VCaP (cell line): ENCODE measurements around the gene HIVEP2.

Source experiments
- H3K27ac ChIP-seq: fragments of 450-650 bp; 2 replicates; pipeline ENCODE4 v1.5.1; 2017
- TF ChIP-seq, protein P1 (sequence below): fragments of 450-650 bp; conservative IDR thresholded peaks from 2 replicates; pipeline ENCODE4 v1.5.1; 2017; ENCODE audit warnings: mild to moderate bottlenecking, moderate library complexity

Gene HIVEP2

DNA sequence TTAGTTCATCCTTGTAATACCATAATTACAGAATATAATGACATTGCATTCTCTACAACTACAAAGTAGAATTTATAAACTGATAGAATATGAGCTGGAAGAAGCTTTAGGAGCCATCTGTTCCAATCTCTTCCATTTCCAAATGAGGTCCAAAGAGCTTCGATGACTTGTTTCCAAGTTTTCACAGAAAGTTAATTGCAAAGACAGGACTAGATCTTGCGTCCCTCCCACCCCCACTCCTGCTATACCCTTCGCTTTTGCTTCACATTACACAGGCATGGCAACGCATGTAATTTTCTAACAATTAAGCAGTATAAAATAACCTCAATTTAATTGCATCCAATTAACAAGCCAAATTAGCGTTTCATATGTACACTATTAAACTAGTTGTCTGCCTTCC is 7.0 kb downstream of the HIVEP2 start:
- no peak overlapping the region for H3K27ac ChIP-seq

DNA sequence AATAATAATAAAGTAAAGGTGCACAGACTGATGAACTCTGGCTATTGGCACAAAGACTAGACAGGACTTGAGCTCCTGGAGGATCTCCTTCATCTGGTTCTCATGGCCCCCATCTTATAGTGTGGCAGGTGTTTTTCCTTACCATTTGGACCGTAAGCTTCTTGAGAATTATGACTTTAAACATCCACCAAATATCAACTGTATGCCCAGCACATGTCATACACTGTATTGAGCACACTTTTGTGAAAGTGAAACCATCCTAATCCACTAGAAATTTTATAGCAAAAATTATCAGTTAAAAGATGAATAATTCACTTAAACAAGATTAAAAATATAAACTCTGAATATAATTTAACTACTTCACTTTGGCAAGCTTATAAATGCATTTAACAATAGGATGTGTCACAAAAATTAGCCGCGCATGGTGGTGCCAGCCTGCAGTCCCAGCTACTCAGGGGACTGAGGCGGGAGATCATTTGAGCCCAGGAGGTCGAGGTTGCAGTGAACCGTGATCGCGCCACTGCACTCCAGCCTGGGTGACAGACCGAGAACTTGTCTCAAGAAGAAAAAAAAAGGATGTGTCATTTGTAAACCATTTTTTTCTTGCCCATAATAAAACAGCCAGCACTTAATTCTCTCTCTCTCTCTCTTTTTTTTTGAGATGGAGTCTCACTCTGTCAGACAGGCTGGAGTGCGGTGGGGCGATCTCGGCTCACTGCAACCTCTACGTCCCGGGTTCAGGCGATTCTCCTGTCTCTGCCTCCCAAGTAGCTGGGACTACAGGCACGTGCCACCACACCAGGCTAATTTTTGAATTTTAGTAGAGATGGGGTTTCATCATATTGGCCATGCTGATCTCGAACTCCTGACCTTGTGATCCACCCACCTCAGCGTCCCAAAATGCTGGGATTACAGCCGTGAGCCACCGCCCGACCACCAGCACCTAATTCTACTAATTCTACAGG is 9.1 kb downstream of the HIVEP2 start:
- TF ChIP-seq, protein P1, sequence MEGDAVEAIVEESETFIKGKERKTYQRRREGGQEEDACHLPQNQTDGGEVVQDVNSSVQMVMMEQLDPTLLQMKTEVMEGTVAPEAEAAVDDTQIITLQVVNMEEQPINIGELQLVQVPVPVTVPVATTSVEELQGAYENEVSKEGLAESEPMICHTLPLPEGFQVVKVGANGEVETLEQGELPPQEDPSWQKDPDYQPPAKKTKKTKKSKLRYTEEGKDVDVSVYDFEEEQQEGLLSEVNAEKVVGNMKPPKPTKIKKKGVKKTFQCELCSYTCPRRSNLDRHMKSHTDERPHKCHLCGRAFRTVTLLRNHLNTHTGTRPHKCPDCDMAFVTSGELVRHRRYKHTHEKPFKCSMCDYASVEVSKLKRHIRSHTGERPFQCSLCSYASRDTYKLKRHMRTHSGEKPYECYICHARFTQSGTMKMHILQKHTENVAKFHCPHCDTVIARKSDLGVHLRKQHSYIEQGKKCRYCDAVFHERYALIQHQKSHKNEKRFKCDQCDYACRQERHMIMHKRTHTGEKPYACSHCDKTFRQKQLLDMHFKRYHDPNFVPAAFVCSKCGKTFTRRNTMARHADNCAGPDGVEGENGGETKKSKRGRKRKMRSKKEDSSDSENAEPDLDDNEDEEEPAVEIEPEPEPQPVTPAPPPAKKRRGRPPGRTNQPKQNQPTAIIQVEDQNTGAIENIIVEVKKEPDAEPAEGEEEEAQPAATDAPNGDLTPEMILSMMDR: no peak
- H3K27ac ChIP-seq: no peak overlapping the region

More for the DNA sequence above, 7.0 kb downstream of the HIVEP2 start:
- TF ChIP-seq, protein P1: no peak

GRCh38 chr6:142934599-142934998 is 10.4 kb downstream of the HIVEP2 start:
- TF ChIP-seq, protein P1: no peak
- H3K27ac ChIP-seq: no peak overlapping the region

GRCh38 chr6:142934106-142934505 is 10.9 kb downstream of the HIVEP2 start:
- H3K27ac ChIP-seq: no peak overlapping the region
- TF ChIP-seq, protein P1: no peak

DNA sequence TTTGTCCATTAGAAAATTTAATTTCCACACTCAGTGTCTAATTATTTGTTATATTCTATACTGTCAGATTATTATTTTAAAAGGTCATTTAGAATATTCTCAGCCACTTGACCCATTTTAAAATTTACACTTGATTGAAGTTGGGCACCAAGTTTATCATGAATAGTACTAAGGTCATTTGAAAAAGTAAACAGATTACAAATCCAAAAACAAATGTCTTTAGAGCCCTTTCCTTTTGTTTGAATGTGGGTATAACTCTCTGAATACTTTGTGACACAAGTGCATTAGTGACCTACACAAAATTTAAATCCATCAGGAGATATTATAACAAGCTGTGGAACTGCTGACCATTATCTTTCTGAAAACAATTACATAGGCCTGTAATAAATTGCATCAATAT is 11.3 kb downstream of the HIVEP2 start:
- no peak overlapping the region for H3K27ac ChIP-seq
- TF ChIP-seq, protein P1: no peak

DNA sequence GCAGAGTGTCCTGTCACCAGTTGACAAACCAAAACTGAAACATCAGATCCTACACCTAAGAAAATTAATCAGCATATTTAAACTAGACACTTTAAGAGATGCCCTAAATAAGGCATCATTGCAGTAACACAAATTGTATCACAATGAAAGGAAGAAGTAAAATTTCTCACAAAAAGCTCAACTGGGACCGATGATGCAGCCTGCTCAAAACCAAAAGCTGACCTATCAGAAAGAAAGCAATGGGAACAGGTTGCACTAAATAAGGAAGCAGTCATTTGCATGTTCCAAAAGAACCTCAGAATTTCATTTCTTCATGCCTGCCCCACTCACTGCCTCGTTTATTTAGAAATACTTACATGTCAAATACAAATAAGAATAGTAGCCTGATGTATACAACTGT is 12.1 kb downstream of the HIVEP2 start:
- TF ChIP-seq, protein P1: no peak
- no peak overlapping the region for H3K27ac ChIP-seq

DNA sequence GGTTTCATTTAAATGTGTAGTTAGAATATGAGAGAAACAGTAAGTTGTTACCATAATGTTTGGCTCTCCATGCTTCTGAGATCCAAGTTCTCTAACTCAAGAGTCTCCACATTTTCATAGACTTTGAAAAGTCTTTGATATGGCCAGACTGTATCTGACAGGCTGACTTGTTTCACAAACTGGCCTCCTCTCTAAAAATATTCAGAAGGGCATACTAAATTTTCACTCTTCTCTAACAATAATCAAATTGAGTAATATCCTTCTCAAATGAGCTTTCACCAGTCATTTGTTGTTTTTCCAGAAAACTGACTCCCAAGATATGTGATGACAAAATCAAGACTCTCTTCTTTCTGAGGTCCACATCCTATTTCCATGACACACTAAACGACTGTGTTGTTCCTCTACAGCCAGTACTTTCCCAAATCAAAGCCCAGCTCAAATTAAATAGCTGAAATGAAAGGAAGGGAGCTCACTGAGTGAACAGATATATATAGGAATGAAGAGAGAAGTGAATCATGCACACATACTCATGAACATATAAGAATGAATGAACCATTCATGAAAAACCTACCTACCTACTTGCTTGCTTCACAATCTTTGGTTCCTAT is 15.1 kb downstream of the HIVEP2 start:
- H3K27ac ChIP-seq: no peak overlapping the region
- TF ChIP-seq, protein P1: no peak
